ENCODE measurements around the gene WDR55. TPM values are rescaled to one million over a fixed set of nuclear protein-coding genes. Genes with fewer than 3 reads are reported as not detected.
"Not testable (repeated sequence)": the region's sequence is repeated elsewhere in the genome, so short reads cannot be mapped to it uniquely, and the experiment has no call there.

Gene WDR55
- total and polyA plus RNA-seq, 8 donors = 13.8 to 51.0 (median 25.0) TPM

DNA sequence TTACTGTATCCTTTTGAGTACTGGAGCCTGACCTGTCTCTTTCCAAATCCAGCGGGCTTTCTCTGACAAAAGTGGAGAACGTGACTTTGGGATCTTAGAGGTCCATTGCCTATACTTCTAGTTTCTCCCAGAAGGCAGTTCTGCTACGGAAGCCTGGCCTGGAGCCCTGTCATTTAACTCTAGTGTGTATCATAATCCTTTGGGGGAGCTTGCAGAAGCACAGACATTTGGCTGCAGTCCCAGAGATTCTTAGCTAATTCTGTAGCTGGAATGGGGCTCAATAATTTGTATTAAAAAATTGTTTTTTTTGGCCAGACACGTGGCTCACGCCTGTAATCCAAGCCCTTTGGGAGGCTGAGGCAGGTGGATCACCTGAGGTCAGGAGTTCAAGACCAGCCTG is 29.6 kb downstream of the WDR55 start:
- no peaks in the 10 kb centered on the region for H3K9me3 ChIP-seq
- H3K36me3 ChIP-seq = peaks cover 51 to 64% (median 61%) of the 10 kb centered on the region in 4 donors
- WGBS, 5 donors = 65 to 82% (median 70%) methylated on average over 4 to 5 of the region's 5 CpGs
- H3K4me3 ChIP-seq = no peak overlapping the region
- no peak for DNase-seq
- intact Hi-C loops (cut with DNase I; ENCODE audit: low total_unique reads) = no loop called here
- TF ChIP-seq POLR2A (IDR thresholded peaks at IDR 0.05) (no peak), EP300 (IDR thresholded peaks at IDR 0.05) (no peak), POLR2AphosphoS5 (IDR thresholded peaks at IDR 0.05) (no peak)
- TF ChIP-seq, protein P1, sequence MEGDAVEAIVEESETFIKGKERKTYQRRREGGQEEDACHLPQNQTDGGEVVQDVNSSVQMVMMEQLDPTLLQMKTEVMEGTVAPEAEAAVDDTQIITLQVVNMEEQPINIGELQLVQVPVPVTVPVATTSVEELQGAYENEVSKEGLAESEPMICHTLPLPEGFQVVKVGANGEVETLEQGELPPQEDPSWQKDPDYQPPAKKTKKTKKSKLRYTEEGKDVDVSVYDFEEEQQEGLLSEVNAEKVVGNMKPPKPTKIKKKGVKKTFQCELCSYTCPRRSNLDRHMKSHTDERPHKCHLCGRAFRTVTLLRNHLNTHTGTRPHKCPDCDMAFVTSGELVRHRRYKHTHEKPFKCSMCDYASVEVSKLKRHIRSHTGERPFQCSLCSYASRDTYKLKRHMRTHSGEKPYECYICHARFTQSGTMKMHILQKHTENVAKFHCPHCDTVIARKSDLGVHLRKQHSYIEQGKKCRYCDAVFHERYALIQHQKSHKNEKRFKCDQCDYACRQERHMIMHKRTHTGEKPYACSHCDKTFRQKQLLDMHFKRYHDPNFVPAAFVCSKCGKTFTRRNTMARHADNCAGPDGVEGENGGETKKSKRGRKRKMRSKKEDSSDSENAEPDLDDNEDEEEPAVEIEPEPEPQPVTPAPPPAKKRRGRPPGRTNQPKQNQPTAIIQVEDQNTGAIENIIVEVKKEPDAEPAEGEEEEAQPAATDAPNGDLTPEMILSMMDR (IDR thresholded peaks at IDR 0.05) = no peak
- H3K27ac ChIP-seq = no peak overlapping the region
- no peaks in the 10 kb centered on the region for H3K27me3 ChIP-seq
- H3K4me1 ChIP-seq = peaks cover 17 to 46% (median 35%) of the 10 kb centered on the region in 4 donors

DNA sequence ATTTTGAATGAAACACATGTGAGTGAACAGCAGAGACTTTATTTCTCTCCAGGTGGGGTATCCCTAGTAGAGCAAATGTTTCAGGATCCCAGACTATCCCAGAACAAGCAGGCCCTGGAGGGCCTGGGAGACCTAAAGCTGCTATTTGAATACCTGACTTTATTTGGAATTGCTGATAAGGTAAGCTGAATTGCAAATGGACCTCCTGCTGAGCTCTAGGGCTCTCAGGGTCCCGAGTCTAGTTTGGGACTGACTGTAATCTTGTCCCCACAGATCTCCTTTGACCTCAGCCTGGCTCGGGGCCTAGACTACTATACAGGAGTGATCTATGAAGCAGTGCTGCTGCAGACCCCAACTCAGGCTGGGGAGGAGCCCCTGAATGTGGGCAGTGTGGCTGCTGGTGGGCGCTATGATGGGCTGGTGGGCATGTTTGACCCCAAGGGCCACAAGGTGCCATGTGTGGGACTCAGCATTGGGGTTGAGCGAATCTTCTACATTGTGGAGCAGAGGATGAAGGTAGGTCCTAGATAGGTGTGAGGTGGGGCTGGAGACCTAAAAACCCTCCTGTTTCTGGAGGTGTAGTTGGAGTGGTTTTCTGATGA is 32.3 kb downstream of the WDR55 start:
- no peaks in the 10 kb centered on the region for H3K9me3 ChIP-seq
- TF ChIP-seq POLR2A (IDR thresholded peaks at IDR 0.05) (no peak), POLR2AphosphoS5 (IDR thresholded peaks at IDR 0.05) (no peak), EP300 (IDR thresholded peaks at IDR 0.05) (no peak)
- TF ChIP-seq, protein P1 (IDR thresholded peaks at IDR 0.05) = no peak
- H3K36me3 ChIP-seq = peaks cover 57 to 76% (median 70%) of the 10 kb centered on the region in 4 donors
- whole genome bisulfite sequencing, 5 donors = 76 to 88% (median 80%) methylated on average over 4 of the region's 4 CpGs
- no peaks in the 10 kb centered on the region for H3K27me3 ChIP-seq
- DNase-seq = no peak
- no peak overlapping the region for H3K27ac ChIP-seq
- H3K4me1 ChIP-seq = peaks cover 22 to 48% (median 40%) of the 10 kb centered on the region in 4 donors
- intact Hi-C loops (cut with DNase I; ENCODE audit: low total_unique reads) = no loop called here
- H3K4me3 ChIP-seq = no peak overlapping the region

DNA sequence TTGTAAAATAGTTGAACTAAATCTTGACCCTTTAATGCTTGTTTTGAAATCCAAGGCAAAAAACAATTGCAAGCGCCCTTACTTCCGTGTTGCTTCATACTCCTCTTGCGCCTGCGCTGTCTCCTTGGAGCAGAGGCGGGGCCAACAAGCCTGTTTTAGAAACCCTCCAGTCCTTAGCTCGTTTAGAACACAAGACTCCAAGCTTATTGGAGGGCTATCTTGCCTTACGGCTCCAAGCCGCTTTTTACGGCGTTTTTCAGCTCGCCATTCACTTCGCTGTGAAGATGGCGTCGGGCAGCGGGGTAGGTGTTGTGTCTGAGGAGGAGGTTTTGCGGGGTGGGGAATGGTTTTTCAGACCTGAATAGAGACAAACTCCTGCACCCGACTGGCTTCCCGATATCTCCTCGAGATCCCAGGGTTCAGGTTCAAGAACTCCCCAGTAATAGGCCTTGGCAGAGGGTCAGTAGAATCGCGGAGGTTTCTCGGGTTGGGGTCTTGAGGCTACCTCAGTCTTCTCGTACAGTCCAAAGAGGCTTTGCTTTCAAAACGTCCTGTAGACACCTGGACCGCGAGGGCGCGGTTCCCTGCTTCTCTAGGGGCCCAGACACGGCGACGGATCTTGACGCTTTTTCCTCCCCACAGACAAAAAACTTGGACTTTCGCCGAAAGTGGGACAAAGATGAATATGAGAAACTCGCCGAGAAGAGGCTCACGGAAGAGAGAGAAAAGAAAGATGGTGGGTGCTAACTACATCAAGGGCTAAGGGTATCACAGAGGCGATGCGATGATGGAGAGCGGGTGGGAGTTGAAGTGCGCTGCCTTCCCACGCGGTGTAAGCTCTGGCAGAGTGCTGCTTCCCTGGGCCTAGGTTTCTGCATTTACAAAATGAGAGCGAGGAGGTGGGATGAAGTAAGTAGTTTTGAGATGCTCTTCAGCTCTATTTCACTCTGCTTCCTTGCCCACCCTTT is 35.8 kb downstream of the WDR55 start, which contains the start of gene ZMAT2:
TSS of gene ZMAT2 (plus strand) at position 271 of the 968 bp plus-strand sequence. CDS start at position 285, 14 bp downstream.
- H3K9me3 ChIP-seq = no peaks in the 10 kb centered on the region
- intact Hi-C loops (cut with DNase I; ENCODE audit: low total_unique reads) = no loop called here
- peaks cover 67 to 87% (median 82%) of the 10 kb centered on the region in 4 donors for H3K36me3 ChIP-seq
- DNase-seq = peak; percentile 96 to 99
- peak within 1 kb of the TSS; percentile 47 to 86 (median 81) for H3K27ac ChIP-seq
- peak within 1 kb of the TSS; percentile 77 to 98 (median 86) for H3K4me3 ChIP-seq
- WGBS, 5 donors = 1 to 2% (median 1%) methylated on average over 41 to 44 of the region's 44 CpGs
- no peaks in the 10 kb centered on the region for H3K27me3 ChIP-seq
- peaks cover 13 to 26% (median 22%) of the 10 kb centered on the region in 4 donors for H3K4me1 ChIP-seq
- TF ChIP-seq, protein P1 (IDR thresholded peaks at IDR 0.05) = no peak
- TF ChIP-seq POLR2A (IDR thresholded peaks at IDR 0.05) (no peak), EP300 (IDR thresholded peaks at IDR 0.05) (no peak), POLR2AphosphoS5 (IDR thresholded peaks at IDR 0.05) (peak; percentile 92 to 98 (median 95))

DNA sequence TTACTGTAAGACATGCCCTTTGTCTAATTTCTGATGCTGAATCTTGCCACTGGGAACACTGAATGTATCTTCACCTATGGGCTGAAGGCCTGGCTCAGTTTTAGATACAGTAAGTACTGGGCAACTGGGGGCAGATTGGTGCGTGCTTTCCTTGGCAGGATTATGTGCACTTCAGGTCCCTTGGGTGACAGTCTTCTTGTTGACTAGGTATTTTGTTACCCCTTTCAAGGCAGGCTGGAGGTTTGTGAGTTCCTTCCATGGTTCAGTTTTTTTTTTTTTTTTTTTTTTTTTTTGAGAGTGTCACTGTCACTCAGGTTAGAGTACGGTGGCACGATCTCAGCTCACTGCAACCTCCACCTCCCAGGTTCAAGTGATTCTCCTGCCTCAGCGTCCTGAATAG is 43.1 kb downstream of the WDR55 start:
- intact Hi-C loops (cut with DNase I; ENCODE audit: low total_unique reads) = no loop called here

DNA sequence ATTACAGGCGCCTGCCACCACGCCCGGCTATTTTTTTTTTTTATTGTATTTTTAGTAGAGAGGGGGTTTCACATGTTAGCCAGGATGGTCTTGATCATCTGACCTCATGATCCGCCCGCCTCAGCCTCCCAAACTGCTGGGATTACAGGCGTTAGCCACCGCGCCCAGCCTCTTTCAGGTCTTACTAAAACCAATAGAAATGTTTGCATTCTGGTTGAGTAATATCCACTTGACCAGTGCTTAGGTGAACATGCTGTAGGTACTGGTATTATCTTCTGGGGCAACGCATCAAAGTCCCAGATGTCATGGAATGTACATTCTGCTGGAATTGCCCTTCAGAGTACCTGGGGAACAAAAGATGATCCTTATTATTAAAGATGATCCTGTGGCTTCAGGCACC is 44.1 kb downstream of the WDR55 start:
- intact Hi-C loops (cut with DNase I; ENCODE audit: low total_unique reads); H3K9me3 ChIP-seq; H3K4me3 ChIP-seq; DNase-seq; H3K27me3 ChIP-seq: not testable (repeated sequence)
- Histone ChIP-seq H3K27ac (peak overlapping the region in 2 of 5 donors; percentile 8 to 97), H3K36me3 (peaks cover 16 to 44% (median 40%) of the 10 kb centered on the region in 4 donors), H3K4me1 (peaks cover 0 to 20% (median 10%) of the 10 kb centered on the region in 4 donors)
- 80 to 94% (median 89%) methylated on average over 9 of the region's 9 CpGs for WGBS, 5 donors

More for the DNA sequence above, 43.1 kb downstream of the WDR55 start:
- WGBS, 5 donors = 84 to 97% (median 92%) methylated on average over 4 of the region's 4 CpGs
- no peaks in the 10 kb centered on the region for H3K27me3 ChIP-seq
- no peak overlapping the region for H3K27ac ChIP-seq
- TF ChIP-seq POLR2A (IDR thresholded peaks at IDR 0.05) (no peak), EP300 (IDR thresholded peaks at IDR 0.05) (no peak), POLR2AphosphoS5 (IDR thresholded peaks at IDR 0.05) (no peak)
- TF ChIP-seq, protein P1 (IDR thresholded peaks at IDR 0.05) = no peak
- peaks cover 24 to 54% (median 50%) of the 10 kb centered on the region in 4 donors for H3K36me3 ChIP-seq
- H3K9me3 ChIP-seq = no peaks in the 10 kb centered on the region
- peaks cover 0 to 20% (median 10%) of the 10 kb centered on the region in 4 donors for H3K4me1 ChIP-seq
- DNase-seq = no peak
- no peak overlapping the region for H3K4me3 ChIP-seq

Data from stomach (tissue), 9 donors.